Measurements from ENCODE around the gene PYY. TPM values are rescaled to one million over a fixed set of nuclear protein-coding genes. Genes with fewer than 3 reads are reported as not detected.
"Not testable (repeated sequence)": the region's sequence is repeated elsewhere in the genome, so short reads cannot be mapped to it uniquely, and the experiment has no call there.

Gene PYY
- total and polyA plus RNA-seq, 10 donors: not detected

DNA sequence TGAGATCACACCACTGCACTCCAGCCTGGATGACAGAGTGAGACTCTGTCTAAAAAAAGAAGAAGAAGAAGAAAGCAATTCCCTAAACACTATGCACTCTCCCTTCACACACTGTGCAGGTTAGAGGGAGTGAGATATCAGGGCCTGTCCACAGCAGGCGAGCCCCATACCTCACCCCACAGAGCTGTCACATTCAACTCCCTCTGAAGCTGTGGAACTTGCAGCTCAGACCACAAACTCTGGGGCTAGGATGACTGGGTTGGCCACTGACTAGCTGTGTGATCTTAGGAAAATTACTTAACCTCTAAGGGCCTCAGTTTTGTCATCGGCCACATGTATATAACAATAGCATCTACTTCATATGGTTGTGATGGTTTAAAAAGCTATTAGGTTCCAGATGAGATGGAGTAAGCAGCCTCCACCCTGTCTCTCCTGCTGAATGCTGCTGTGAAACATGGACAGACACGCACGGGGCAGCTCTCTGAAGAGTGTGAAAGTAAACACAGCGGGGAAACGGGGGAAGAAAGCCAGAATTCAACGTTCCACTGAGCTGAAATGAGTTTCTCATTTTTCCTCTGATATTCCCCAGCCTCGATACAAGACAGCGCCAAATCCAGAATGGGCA is 13.6 kb upstream of the PYY start:
- H3K4me3 ChIP-seq: no peak overlapping the region
- H3K36me3 ChIP-seq: no peaks in the 10 kb centered on the region
- H3K4me1 ChIP-seq: no peaks in the 10 kb centered on the region
- TF ChIP-seq POLR2A (IDR thresholded peaks at IDR 0.05) (no peak), POLR2AphosphoS5 (IDR thresholded peaks at IDR 0.05) (no peak)
- TF ChIP-seq, protein P1, sequence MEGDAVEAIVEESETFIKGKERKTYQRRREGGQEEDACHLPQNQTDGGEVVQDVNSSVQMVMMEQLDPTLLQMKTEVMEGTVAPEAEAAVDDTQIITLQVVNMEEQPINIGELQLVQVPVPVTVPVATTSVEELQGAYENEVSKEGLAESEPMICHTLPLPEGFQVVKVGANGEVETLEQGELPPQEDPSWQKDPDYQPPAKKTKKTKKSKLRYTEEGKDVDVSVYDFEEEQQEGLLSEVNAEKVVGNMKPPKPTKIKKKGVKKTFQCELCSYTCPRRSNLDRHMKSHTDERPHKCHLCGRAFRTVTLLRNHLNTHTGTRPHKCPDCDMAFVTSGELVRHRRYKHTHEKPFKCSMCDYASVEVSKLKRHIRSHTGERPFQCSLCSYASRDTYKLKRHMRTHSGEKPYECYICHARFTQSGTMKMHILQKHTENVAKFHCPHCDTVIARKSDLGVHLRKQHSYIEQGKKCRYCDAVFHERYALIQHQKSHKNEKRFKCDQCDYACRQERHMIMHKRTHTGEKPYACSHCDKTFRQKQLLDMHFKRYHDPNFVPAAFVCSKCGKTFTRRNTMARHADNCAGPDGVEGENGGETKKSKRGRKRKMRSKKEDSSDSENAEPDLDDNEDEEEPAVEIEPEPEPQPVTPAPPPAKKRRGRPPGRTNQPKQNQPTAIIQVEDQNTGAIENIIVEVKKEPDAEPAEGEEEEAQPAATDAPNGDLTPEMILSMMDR (IDR thresholded peaks at IDR 0.05 in 8 of 11, conservative IDR thresholded peaks at IDR 0.05 in 3 of 11): no peak
- no peak overlapping the region for H3K27ac ChIP-seq
- no peak for DNase-seq
- 57 to 79% (median 74%) methylated on average over 9 of the region's 9 CpGs for WGBS, 5 donors
- peaks cover 0 to 21% (median 0%) of the 10 kb centered on the region in 7 donors for H3K27me3 ChIP-seq (replicated peaks in 1 of 7)
- intact Hi-C loops (cut with DNase I; ENCODE audit: low total_unique reads): no loop called here
- no peaks in the 10 kb centered on the region for H3K9me3 ChIP-seq

DNA sequence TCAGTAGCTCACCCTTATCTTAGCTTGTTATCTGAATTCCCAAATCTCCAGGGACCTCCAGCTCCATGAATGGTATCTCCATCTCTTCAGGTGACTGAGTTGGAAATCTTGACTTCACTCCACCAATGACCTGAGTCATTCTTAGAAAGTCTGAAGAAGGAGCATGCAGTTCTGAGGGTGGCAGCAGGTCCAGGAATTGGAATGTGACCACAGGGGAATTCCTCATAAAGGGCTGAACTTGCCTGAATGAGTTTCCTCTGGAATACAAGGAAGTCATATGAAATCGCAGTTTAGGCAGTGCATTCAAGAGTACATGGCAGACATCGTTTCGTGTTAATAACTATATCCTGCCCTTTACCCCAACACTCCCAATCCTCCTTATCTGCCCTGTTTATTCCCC is 12.5 kb upstream of the PYY start:
- intact Hi-C loops (cut with DNase I; ENCODE audit: low total_unique reads): no loop called here

DNA sequence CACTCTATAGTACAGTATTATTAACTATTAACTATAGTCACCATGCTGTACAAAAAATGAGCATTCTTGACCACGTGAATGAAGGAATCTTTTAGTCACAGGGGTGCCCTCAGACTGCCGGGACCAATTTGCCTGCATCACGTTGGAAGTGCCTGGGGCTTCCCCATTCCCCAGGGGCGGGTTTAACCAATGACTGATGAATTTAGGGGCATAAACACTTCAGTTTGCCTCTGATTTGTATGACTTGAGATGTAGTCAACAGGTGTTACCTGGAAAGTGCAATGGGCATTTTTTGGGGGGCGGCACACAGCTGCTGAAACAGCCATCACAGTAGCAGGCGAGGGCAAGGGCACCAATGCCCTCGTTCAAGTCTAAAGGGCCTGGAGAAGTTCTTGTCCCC is 8.7 kb upstream of the PYY start:
- 52 to 70% (median 58%) methylated on average over 7 of the region's 7 CpGs for WGBS, 5 donors
- DNase-seq: peak; percentile 33
- peaks cover 0 to 23% (median 0%) of the 10 kb centered on the region in 7 donors for H3K27me3 ChIP-seq (replicated peaks in 1 of 7)

More for the DNA sequence above, 12.5 kb upstream of the PYY start:
- WGBS, 5 donors: 69 to 84% (median 76%) methylated on average over 3 of the region's 3 CpGs
- Histone ChIP-seq H3K4me3 (no peak overlapping the region), H3K27ac (no peak overlapping the region), H3K4me1 (no peaks in the 10 kb centered on the region), H3K36me3 (no peaks in the 10 kb centered on the region), H3K9me3 (no peaks in the 10 kb centered on the region), H3K27me3 (replicated peaks in 1 of 7) (peaks cover 0 to 30% (median 0%) of the 10 kb centered on the region in 7 donors)
- no peak for DNase-seq
- TF ChIP-seq, protein P1 (IDR thresholded peaks at IDR 0.05 in 8 of 11, conservative IDR thresholded peaks at IDR 0.05 in 3 of 11): no peak
- TF ChIP-seq POLR2A (IDR thresholded peaks at IDR 0.05) (no peak), POLR2AphosphoS5 (IDR thresholded peaks at IDR 0.05) (no peak)

DNA sequence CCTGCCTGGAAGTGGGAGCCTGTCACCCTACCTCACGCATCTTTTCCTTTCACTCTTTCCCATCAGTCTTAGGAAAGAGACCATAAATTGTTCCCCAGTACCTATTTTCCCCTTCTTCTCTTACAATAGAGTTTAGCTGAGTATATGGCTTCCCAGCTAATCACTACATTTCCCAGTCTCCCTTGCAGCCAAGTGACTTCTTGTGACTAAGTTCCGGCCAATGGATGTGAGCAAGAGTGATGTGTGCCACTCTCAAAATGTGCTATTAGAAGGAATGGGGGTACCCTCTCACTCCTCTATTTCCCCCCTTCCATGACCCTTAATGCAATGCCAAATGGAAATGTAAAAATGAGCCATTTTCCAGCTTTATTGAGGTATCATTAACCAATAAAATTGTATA is 8.2 kb upstream of the PYY start:
- H3K4me3 ChIP-seq: no peak overlapping the region
- no peaks in the 10 kb centered on the region for H3K4me1 ChIP-seq
- no peak overlapping the region for H3K27ac ChIP-seq
- DNase-seq: no peak
- intact Hi-C loops (cut with DNase I; ENCODE audit: low total_unique reads): no loop called here
- H3K9me3 ChIP-seq: no peaks in the 10 kb centered on the region
- WGBS, 5 donors: 80 to 87% (median 83%) methylated on average over 2 of the region's 2 CpGs
- H3K27me3 ChIP-seq (replicated peaks in 1 of 7): peaks cover 0 to 28% (median 0%) of the 10 kb centered on the region in 7 donors
- H3K36me3 ChIP-seq: no peaks in the 10 kb centered on the region
- TF ChIP-seq POLR2AphosphoS5 (IDR thresholded peaks at IDR 0.05): no peak
- TF ChIP-seq, protein P1 (IDR thresholded peaks at IDR 0.05 in 8 of 11, conservative IDR thresholded peaks at IDR 0.05 in 3 of 11): no peak
- no peak for TF ChIP-seq POLR2A (IDR thresholded peaks at IDR 0.05)

More for the DNA sequence above, 8.7 kb upstream of the PYY start:
- no peak overlapping the region for H3K27ac ChIP-seq
- no peaks in the 10 kb centered on the region for H3K9me3 ChIP-seq
- intact Hi-C loops (cut with DNase I; ENCODE audit: low total_unique reads): no loop called here
- H3K4me3 ChIP-seq: no peak overlapping the region
- H3K36me3 ChIP-seq: no peaks in the 10 kb centered on the region
- no peak for TF ChIP-seq POLR2A (IDR thresholded peaks at IDR 0.05)
- TF ChIP-seq, protein P1 (IDR thresholded peaks at IDR 0.05 in 8 of 11, conservative IDR thresholded peaks at IDR 0.05 in 3 of 11): no peak
- TF ChIP-seq POLR2AphosphoS5 (IDR thresholded peaks at IDR 0.05): no peak
- no peaks in the 10 kb centered on the region for H3K4me1 ChIP-seq

DNA sequence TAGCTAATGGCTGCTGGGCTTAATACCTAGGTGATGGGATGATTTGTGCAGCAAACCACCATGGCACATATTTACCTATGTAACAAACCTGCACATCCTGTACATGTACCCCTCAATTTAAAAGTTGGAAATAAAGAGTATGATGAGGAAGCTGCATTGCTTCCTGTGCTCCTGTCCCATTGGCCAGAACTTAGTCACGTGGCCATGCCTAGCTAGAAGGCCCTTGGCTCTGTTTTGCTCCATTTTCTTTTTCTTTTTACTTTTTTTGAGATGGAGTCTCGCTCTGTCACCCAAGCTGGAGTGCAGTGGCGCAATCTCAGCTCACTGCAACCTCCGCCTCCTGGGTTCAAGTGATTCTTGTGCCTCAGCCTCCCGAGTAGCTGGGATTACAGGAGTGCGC is 7.6 kb upstream of the PYY start:
- peaks cover 0 to 33% (median 0%) of the 10 kb centered on the region in 7 donors for H3K27me3 ChIP-seq (replicated peaks in 1 of 7)
- H3K4me1 ChIP-seq; intact Hi-C loops (cut with DNase I; ENCODE audit: low total_unique reads); H3K9me3 ChIP-seq; H3K36me3 ChIP-seq; DNase-seq; H3K27ac ChIP-seq; H3K4me3 ChIP-seq: not testable (repeated sequence)
- 89 to 94% (median 90%) methylated on average over 6 of the region's 6 CpGs for WGBS, 5 donors

All from spleen (tissue), 11 donors.